HG02642 (cell line): ENCODE data around the gene LCN15.
"Not testable (repeated sequence)": the region's sequence is repeated elsewhere in the genome, so short reads cannot be mapped to it uniquely, and the experiment has no call there.

Experiments used
- ATAC-seq: cut with Tn5 transposase; IDR thresholded peaks from one replicate; pipeline ENCODE4 v1.9.1; 2021; ENCODE audit warnings: mild to moderate bottlenecking; ENCODE audit not compliant: unreplicated experiment, poor library complexity

Gene LCN15

GRCh38 chr9:136764301-136764891 is at the start of gene LCN15:
Gene LCN15 (minus strand): TSS chr9:136764518. CDS start chr9:136764488, 30 bp downstream.
- no peak for ATAC-seq

- no peak for ATAC-seq
These were observed 44.5 kb upstream of the LCN15 start for GRCh38 chr9:136808806-136809158.

- peak; percentile 39 for ATAC-seq
These were observed 43.9 kb upstream of the LCN15 start for GRCh38 chr9:136808075-136808805.

GRCh38 chr9:136807281-136808074 is 43.2 kb upstream of the LCN15 start, which contains the start of gene RABL6:
Gene RABL6 (plus strand): TSS chr9:136807948. CDS start chr9:136808197, 249 bp downstream.
- ATAC-seq, result peak; percentile 84

GRCh38 chr9:136806631-136807201 is 42.4 kb upstream of the LCN15 start:
- no peak for ATAC-seq

- no peak for ATAC-seq
These were observed 41.7 kb upstream of the LCN15 start for GRCh38 chr9:136806067-136806466.

GRCh38 chr9:136805207-136805740 is 41.0 kb upstream of the LCN15 start:
- ATAC-seq, result no peak

- no peak for ATAC-seq
These were observed 40.3 kb upstream of the LCN15 start for GRCh38 chr9:136804509-136805206.

GRCh38 chr9:136803551-136804508 is 39.5 kb upstream of the LCN15 start:
- ATAC-seq, result no peak

GRCh38 chr9:136803009-136803550 is 38.8 kb upstream of the LCN15 start:
- ATAC-seq, result not testable (repeated sequence)

- ATAC-seq, result no peak
These were observed 38.0 kb upstream of the LCN15 start for GRCh38 chr9:136802321-136802720.

GRCh38 chr9:136799854-136800657 is 35.7 kb upstream of the LCN15 start:
- peak; percentile 48 for ATAC-seq

GRCh38 chr9:136799079-136799853 is 34.9 kb upstream of the LCN15 start:
- ATAC-seq, result no peak

GRCh38 chr9:136798708-136799078 is 34.4 kb upstream of the LCN15 start:
- ATAC-seq, result no peak

GRCh38 chr9:136796775-136797347 is 32.5 kb upstream of the LCN15 start:
- not testable (repeated sequence) for ATAC-seq

GRCh38 chr9:136796238-136796774 is 32.0 kb upstream of the LCN15 start, which contains the start of gene CCDC183:
Gene CCDC183 (plus strand): TSS chr9:136796338. CDS start chr9:136796398, 60 bp downstream.
- ATAC-seq, result no peak
